SK-N-MC (cell line): Measurements from ENCODE around the gene CFAP206.

Experiments used
- DNase-seq: peaks from one replicate; pipeline ENCODE4 v3.0.0-alpha.2; 2011; ENCODE audit warnings: low read depth, low spot score
- H3K27ac ChIP-seq: fragments of 200-600 bp; sonication (generic); 2 replicates; pipeline ENCODE4 v1.5.1; 2016; ENCODE audit warnings: mixed run types
- H3K36me3 ChIP-seq: fragments of 200-600 bp; sonication (generic); 2 replicates; pipeline ENCODE4 v1.6.1; 2017; ENCODE audit warnings: antibody characterized with exemption, low read length, mixed read lengths; ENCODE audit not compliant: insufficient read depth
- H3K4me3 ChIP-seq: fragments of 200-600 bp; sonication (generic); 2 replicates; pipeline ENCODE4 v1.5.1; 2016
- H3K9ac ChIP-seq: fragments of 200-600 bp; sonication (generic); 2 replicates; pipeline ENCODE4 v1.8.0; 2017; ENCODE audit warnings: mixed run types, mixed read lengths; ENCODE audit not compliant: insufficient read length
- H3K9me3 ChIP-seq: fragments of 200-600 bp; sonication (generic); 2 replicates; pipeline ENCODE4 v1.6.1; 2017; ENCODE audit warnings: low read depth, mild to moderate bottlenecking, antibody characterized with exemption, low read length, moderate library complexity, mixed read lengths
- EZH2 ChIP-seq: fragments of 200-600 bp; sonication (generic); IDR thresholded peaks from one replicate; pipeline ENCODE4 v1.6.1; 2017; ENCODE audit warnings: antibody characterized with exemption
- FOXP2 ChIP-seq: optimal IDR thresholded peaks from 2 replicates; pipeline ENCODE3; 2011; ENCODE audit warnings: mild to moderate bottlenecking, moderate library complexity; ENCODE audit not compliant: insufficient read depth; ENCODE audit errors: extremely low read length, control extremely low read depth
- POLR2AphosphoS5 ChIP-seq: IDR thresholded peaks from 2 replicates; pipeline ENCODE4 v1.6.1; 2012; ENCODE audit warnings: mild to moderate bottlenecking, low read depth, low read length, borderline replicate concordance

The CFAP206 gene

GRCh38 chr6:87382861-87383260 lies 24.9 kb upstream of the CFAP206 start:
- TF ChIP-seq EZH2: no peak
- TF ChIP-seq FOXP2: no peak
- TF ChIP-seq POLR2AphosphoS5: no peak
- H3K36me3 ChIP-seq: no peaks in the 10 kb centered on the region
- DNase-seq: no peak
- H3K4me3 ChIP-seq: no peak overlapping the region
- no peak overlapping the region for H3K9ac ChIP-seq
- H3K27ac ChIP-seq: no peak overlapping the region
- H3K9me3 ChIP-seq: no peaks in the 10 kb centered on the region

- no peaks in the 10 kb centered on the region for H3K36me3 ChIP-seq
- H3K9me3 ChIP-seq: no peaks in the 10 kb centered on the region
- TF ChIP-seq EZH2 (no peak), POLR2AphosphoS5 (no peak), FOXP2 (no peak)
- H3K9ac ChIP-seq: no peak overlapping the region
- DNase-seq: no peak
- H3K4me3 ChIP-seq: no peak overlapping the region
- no peak overlapping the region for H3K27ac ChIP-seq
These were observed 23.7 kb upstream of the CFAP206 start for GRCh38 chr6:87384038-87384437.

GRCh38 chr6:87384449-87384848 lies 23.3 kb upstream of the CFAP206 start:
- Histone ChIP-seq H3K9ac (no peak overlapping the region), H3K36me3 (no peaks in the 10 kb centered on the region), H3K27ac (no peak overlapping the region), H3K9me3 (no peaks in the 10 kb centered on the region), H3K4me3 (no peak overlapping the region)
- no peak for TF ChIP-seq POLR2AphosphoS5
- no peak for DNase-seq

GRCh38 chr6:87391334-87391733 lies 16.4 kb upstream of the CFAP206 start:
- Histone ChIP-seq H3K4me3 (no peak overlapping the region), H3K36me3 (no peaks in the 10 kb centered on the region), H3K9ac (no peak overlapping the region), H3K27ac (no peak overlapping the region), H3K9me3 (no peaks in the 10 kb centered on the region)
- no peak for TF ChIP-seq FOXP2
- no peak for TF ChIP-seq EZH2
- no peak for TF ChIP-seq POLR2AphosphoS5
- no peak for DNase-seq

GRCh38 chr6:87393026-87393622 lies 14.6 kb upstream of the CFAP206 start:
- Histone ChIP-seq H3K4me3 (no peak overlapping the region), H3K9me3 (no peaks in the 10 kb centered on the region), H3K27ac (no peak overlapping the region), H3K9ac (no peak overlapping the region), H3K36me3 (no peaks in the 10 kb centered on the region)
- no peak for TF ChIP-seq FOXP2
- no peak for TF ChIP-seq EZH2
- no peak for TF ChIP-seq POLR2AphosphoS5
- DNase-seq: peak; percentile 66

GRCh38 chr6:87395431-87395830 lies 12.3 kb upstream of the CFAP206 start:
- H3K4me3 ChIP-seq: no peak overlapping the region
- H3K9ac ChIP-seq: no peak overlapping the region
- no peaks in the 10 kb centered on the region for H3K9me3 ChIP-seq
- TF ChIP-seq FOXP2: no peak
- no peak for TF ChIP-seq POLR2AphosphoS5
- no peak for TF ChIP-seq EZH2
- H3K36me3 ChIP-seq: no peaks in the 10 kb centered on the region
- no peak for DNase-seq
- H3K27ac ChIP-seq: no peak overlapping the region

- Histone ChIP-seq H3K9me3 (no peaks in the 10 kb centered on the region), H3K27ac (no peak overlapping the region), H3K36me3 (no peaks in the 10 kb centered on the region), H3K9ac (no peak overlapping the region), H3K4me3 (no peak overlapping the region)
- DNase-seq: no peak
- TF ChIP-seq EZH2: no peak
- no peak for TF ChIP-seq FOXP2
- TF ChIP-seq POLR2AphosphoS5: no peak
These were observed 11.0 kb upstream of the CFAP206 start for GRCh38 chr6:87396595-87397392.

- Histone ChIP-seq H3K27ac (no peak overlapping the region), H3K9ac (no peak overlapping the region), H3K4me3 (no peak overlapping the region), H3K36me3 (no peaks in the 10 kb centered on the region), H3K9me3 (no peaks in the 10 kb centered on the region)
- TF ChIP-seq FOXP2 (no peak), EZH2 (no peak), POLR2AphosphoS5 (no peak)
- no peak for DNase-seq
These were observed 10.1 kb upstream of the CFAP206 start for GRCh38 chr6:87397656-87398055.

GRCh38 chr6:87401832-87402231 lies 5.9 kb upstream of the CFAP206 start:
- H3K9me3 ChIP-seq: no peaks in the 10 kb centered on the region
- no peak overlapping the region for H3K27ac ChIP-seq

GRCh38 chr6:87407561-87407900 lies 241 bp upstream of the CFAP206 start:
- Histone ChIP-seq H3K9ac (no peak overlapping the region), H3K36me3 (no peaks in the 10 kb centered on the region), H3K9me3 (no peaks in the 10 kb centered on the region), H3K27ac (no peak overlapping the region), H3K4me3 (peak overlapping the region; percentile 91)
- no peak for TF ChIP-seq POLR2AphosphoS5
- no peak for TF ChIP-seq EZH2
- no peak for TF ChIP-seq FOXP2
- no peak for DNase-seq

More at GRCh38 chr6:87401832-87402231, 5.9 kb upstream of the CFAP206 start:
- Histone ChIP-seq H3K9ac (no peak overlapping the region), H3K36me3 (no peaks in the 10 kb centered on the region), H3K4me3 (no peak overlapping the region)
- TF ChIP-seq FOXP2: no peak
- no peak for TF ChIP-seq POLR2AphosphoS5
- TF ChIP-seq EZH2: no peak
- no peak for DNase-seq
